Activated T-helper 17 cell treated with anti-CD3 and anti-CD28 coated beads, Interleukin-2, amount 50 U/mL, for 72 hours (primary cell): ENCODE results near the gene FDXR. TPM values are rescaled to one million over a fixed set of nuclear protein-coding genes. Genes with fewer than 3 reads are reported as not detected.

Experiments
- ATAC-seq: fragments of 150-1000 bp; cut with Tn5 transposase; replicated peaks from 2 replicates; pipeline ENCODE4 v1.10.0; 2021; ENCODE audit warnings: mild to moderate bottlenecking, moderate library complexity
- H3K27ac Mint-ChIP-seq: one replicate; pipeline ENCODE4 v1.8.0; 2022; ENCODE audit warnings: mixed read lengths
- H3K27me3 Mint-ChIP-seq: one replicate; pipeline ENCODE4 v1.8.0; 2022; ENCODE audit warnings: mixed read lengths
- H3K36me3 Mint-ChIP-seq: one replicate; pipeline ENCODE4 v1.8.0; 2022; ENCODE audit warnings: low read depth, mild to moderate bottlenecking, mixed read lengths
- H3K4me1 Mint-ChIP-seq: one replicate; pipeline ENCODE4 v1.8.0; 2022; ENCODE audit warnings: mixed read lengths
- H3K4me3 Mint-ChIP-seq: one replicate; pipeline ENCODE4 v1.8.0; 2022; ENCODE audit warnings: mild to moderate bottlenecking, mixed read lengths
- H3K9me3 Mint-ChIP-seq: one replicate; pipeline ENCODE4 v1.8.0; 2022; ENCODE audit warnings: mixed read lengths
- total RNA-seq, 2 donors: library from RNA; stranded (reverse); gene quantifications; one replicate each; pipeline ENCODE4 v1.2.3, GENCODE V29; 2022

Gene FDXR
- total RNA-seq, 2 donors from 2014 or later, result 56.7 to 58.4 TPM

GRCh38 chr17:74831444-74832146, 41.2 kb downstream of the FDXR start:
- peaks cover 3% of the 10 kb centered on the region for H3K4me1 Mint-ChIP-seq
- H3K9me3 Mint-ChIP-seq, result no peaks in the 10 kb centered on the region
- no peaks in the 10 kb centered on the region for H3K27me3 Mint-ChIP-seq
- H3K4me3 Mint-ChIP-seq, result no peak overlapping the region
- peaks cover 12% of the 10 kb centered on the region for H3K36me3 Mint-ChIP-seq
- no peak overlapping the region for H3K27ac Mint-ChIP-seq
- no peak for ATAC-seq

GRCh38 chr17:74830861-74831260, 41.9 kb downstream of the FDXR start:
- peaks cover 5% of the 10 kb centered on the region for H3K36me3 Mint-ChIP-seq
- no peak overlapping the region for H3K4me3 Mint-ChIP-seq
- ATAC-seq, result no peak
- no peaks in the 10 kb centered on the region for H3K27me3 Mint-ChIP-seq
- no peak overlapping the region for H3K27ac Mint-ChIP-seq
- peaks cover under 1% of the 10 kb centered on the region for H3K4me1 Mint-ChIP-seq
- H3K9me3 Mint-ChIP-seq, result no peaks in the 10 kb centered on the region

DNA sequence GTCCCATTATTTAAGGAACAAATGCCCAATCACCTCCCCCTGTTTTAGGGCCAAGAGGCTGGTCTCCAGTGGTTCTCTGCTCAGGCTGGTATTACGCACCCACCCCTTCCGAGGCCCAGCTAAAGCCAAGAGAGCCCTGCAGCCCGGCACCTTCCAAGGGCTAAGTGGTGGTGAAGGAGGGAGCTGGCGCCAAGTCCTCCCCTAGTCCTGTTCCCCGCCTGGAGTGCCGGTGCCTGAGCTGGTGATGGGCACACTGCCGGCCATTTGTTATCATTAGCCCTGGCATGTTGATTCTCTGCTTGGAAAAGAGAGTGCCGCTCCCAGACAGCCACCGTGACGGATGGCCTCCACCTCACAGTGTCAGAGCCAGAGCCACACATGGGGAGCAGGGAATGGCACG, 45.0 kb downstream of the FDXR start:
- H3K27me3 Mint-ChIP-seq, result no peaks in the 10 kb centered on the region
- H3K36me3 Mint-ChIP-seq, result no peaks in the 10 kb centered on the region
- no peaks in the 10 kb centered on the region for H3K4me1 Mint-ChIP-seq
- H3K4me3 Mint-ChIP-seq, result no peak overlapping the region
- no peak for ATAC-seq
- H3K27ac Mint-ChIP-seq, result no peak overlapping the region
- H3K9me3 Mint-ChIP-seq, result no peaks in the 10 kb centered on the region

DNA sequence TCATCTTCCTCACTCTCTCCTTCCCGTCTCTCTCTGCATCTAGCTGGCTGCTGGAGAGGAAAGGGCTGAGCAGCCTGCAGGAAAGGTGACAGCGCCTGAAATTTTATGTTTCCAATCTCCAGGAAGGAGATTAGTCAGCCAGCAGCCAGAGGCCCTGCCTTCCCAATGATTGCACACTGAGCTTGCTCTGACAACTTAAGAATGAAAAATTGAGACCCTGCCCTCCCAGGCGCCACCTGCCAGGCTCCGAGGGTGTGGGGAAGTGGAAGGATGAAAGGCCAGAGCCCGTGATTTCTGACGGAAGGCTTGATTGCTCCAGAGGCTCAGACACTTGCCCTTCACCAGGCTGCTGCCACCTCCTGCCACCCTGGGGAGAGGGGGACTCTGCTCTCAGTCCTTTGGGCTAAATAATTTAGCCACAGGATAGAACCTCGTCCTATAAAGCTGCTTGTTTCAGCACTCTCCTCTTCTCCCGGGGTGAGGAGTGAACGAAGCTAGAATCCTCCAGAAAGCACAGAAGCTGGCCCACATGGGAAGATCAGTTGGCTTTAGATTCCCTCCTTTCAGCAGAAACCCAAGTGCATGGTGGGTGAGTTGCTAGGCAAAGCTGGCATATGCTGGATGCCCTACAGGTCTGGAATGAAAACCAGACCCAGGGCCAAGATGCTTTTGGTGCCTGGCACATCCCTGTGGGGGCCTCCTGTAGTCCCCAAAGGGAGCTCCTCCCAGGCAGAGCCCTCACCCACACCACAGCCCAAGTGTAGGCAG, 46.7 kb downstream of the FDXR start:
- H3K27me3 Mint-ChIP-seq, result no peaks in the 10 kb centered on the region
- peaks cover 7% of the 10 kb centered on the region for H3K36me3 Mint-ChIP-seq
- H3K4me1 Mint-ChIP-seq, result no peaks in the 10 kb centered on the region
- no peak overlapping the region for H3K27ac Mint-ChIP-seq
- no peaks in the 10 kb centered on the region for H3K9me3 Mint-ChIP-seq
- no peak overlapping the region for H3K4me3 Mint-ChIP-seq
- no peak for ATAC-seq

GRCh38 chr17:74824961-74825627, 47.7 kb downstream of the FDXR start:
- Mint-ChIP-seq H3K27me3 (no peaks in the 10 kb centered on the region), H3K9me3 (no peaks in the 10 kb centered on the region), H3K4me1 (no peaks in the 10 kb centered on the region), H3K27ac (no peak overlapping the region), H3K36me3 (peaks cover 14% of the 10 kb centered on the region), H3K4me3 (no peak overlapping the region)
- no peak for ATAC-seq

GRCh38 chr17:74822939-74823367, 49.8 kb downstream of the FDXR start:
- ATAC-seq, result no peak
- peaks cover 29% of the 10 kb centered on the region for H3K36me3 Mint-ChIP-seq

DNA sequence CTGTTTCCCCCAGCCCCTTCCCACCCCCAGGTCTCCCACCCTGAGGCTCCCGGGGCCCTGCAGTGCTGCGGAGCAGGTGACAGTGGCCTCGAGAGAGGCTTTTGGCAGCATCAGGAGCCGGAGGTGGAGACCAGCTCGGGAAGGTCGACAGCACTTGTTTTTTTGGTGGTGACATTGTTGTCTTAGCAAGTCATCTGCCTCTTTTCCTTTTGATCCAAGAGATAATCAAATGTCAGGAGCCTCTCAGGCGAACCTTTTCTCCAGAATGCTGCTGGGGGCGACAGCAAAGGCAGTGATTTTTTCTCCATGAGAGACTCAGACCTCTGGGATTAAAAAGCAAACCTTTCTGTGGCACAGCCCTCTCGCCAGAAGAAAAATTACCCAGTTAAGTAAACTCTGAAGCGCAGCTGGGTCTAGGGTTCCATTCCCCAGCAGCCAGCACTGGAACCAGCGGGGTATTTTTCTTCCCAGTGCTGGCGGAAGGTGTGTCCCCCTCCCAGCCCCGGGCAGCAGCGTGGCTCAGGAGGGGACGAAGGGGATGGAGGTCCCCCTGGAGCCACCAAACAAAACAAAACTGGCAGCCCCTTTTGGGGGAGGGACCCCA, 50.4 kb downstream of the FDXR start:
- no peak overlapping the region for H3K27ac Mint-ChIP-seq
- no peaks in the 10 kb centered on the region for H3K4me1 Mint-ChIP-seq
- no peaks in the 10 kb centered on the region for H3K9me3 Mint-ChIP-seq
- ATAC-seq, result no peak
- H3K27me3 Mint-ChIP-seq, result no peaks in the 10 kb centered on the region
- H3K4me3 Mint-ChIP-seq, result no peak overlapping the region
- peaks cover 32% of the 10 kb centered on the region for H3K36me3 Mint-ChIP-seq

More at GRCh38 chr17:74822939-74823367, 49.8 kb downstream of the FDXR start:
- Mint-ChIP-seq H3K9me3 (no peaks in the 10 kb centered on the region), H3K27me3 (no peaks in the 10 kb centered on the region), H3K27ac (no peak overlapping the region), H3K4me1 (no peaks in the 10 kb centered on the region), H3K4me3 (no peak overlapping the region)

GRCh38 chr17:74821655-74822334, 51.0 kb downstream of the FDXR start:
- H3K4me3 Mint-ChIP-seq, result no peak overlapping the region
- no peaks in the 10 kb centered on the region for H3K9me3 Mint-ChIP-seq
- H3K36me3 Mint-ChIP-seq, result peaks cover 39% of the 10 kb centered on the region
- no peaks in the 10 kb centered on the region for H3K27me3 Mint-ChIP-seq
- ATAC-seq, result no peak
- H3K27ac Mint-ChIP-seq, result no peak overlapping the region
- H3K4me1 Mint-ChIP-seq, result no peaks in the 10 kb centered on the region

DNA sequence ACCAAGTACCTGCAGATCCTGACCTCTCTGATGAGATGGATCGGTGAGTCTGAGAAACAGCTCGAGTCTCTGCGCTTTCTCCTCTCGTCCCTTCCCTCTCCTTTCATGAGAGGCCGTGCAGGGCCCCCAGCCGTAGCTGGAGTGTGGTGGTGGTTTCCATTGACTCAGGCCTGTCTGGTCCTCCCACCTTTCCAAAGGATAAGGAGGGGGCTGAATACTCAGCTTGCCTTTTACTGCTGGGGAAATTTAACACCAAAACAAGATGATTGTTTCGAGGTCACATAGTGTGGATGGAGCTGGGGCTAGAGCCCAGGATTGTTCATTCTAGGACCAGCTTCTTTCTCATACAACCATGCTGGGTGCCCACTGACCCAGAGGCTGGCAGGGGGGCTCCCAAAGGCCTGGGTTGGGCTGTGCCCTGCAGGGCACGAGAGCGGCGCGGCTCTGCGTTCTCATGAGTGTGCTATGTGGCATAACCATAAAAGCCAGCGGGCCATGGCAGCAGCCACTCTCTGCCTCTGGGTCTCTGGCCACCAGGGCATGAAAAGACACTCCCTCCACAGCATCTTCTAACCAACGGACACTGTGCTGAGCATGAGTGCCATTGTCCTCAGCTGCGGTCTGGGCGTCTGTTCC, 52.9 kb downstream of the FDXR start:
- no peaks in the 10 kb centered on the region for H3K9me3 Mint-ChIP-seq
- no peak overlapping the region for H3K4me3 Mint-ChIP-seq
- H3K27me3 Mint-ChIP-seq, result no peaks in the 10 kb centered on the region
- H3K36me3 Mint-ChIP-seq, result peaks cover 52% of the 10 kb centered on the region
- ATAC-seq, result no peak
- H3K4me1 Mint-ChIP-seq, result no peaks in the 10 kb centered on the region
- no peak overlapping the region for H3K27ac Mint-ChIP-seq

DNA sequence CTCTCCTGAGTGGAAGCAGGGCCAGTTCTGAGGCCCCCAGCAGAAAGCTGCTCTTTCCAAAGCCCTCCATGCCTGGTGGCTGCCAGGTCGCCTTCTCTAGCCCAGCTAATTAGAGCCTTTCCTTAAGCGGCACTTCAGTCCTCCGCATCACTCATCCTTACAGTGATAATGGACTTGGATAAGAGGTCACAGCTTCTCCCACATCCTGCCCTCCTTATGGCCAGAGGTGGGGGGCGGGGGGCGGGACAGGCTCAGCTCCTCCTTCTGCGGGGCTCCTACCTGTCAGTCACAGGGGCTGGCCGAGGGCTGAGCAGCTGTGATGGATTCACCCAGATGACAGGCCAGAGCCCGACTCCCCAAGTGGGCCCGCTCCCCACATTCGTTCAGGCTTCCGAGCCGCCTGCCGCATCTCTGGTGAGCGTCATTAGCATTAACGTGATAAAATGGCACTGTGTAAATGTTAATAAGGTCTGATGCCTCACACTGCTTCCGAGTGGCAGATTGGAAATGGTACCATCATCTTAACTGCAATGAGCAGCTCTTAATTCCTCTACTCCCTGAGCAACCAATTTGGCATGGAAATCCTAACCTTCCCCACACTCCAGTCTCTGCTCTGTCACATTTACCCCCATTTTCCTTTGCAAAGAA, 54.4 kb downstream of the FDXR start:
- H3K9me3 Mint-ChIP-seq, result no peaks in the 10 kb centered on the region
- no peak for ATAC-seq
- H3K36me3 Mint-ChIP-seq, result peaks cover 60% of the 10 kb centered on the region
- peak overlapping the region; percentile 33 for H3K27ac Mint-ChIP-seq
- no peaks in the 10 kb centered on the region for H3K27me3 Mint-ChIP-seq
- H3K4me1 Mint-ChIP-seq, result no peaks in the 10 kb centered on the region
- H3K4me3 Mint-ChIP-seq, result no peak overlapping the region

- no peaks in the 10 kb centered on the region for H3K27me3 Mint-ChIP-seq
- H3K4me1 Mint-ChIP-seq, result no peaks in the 10 kb centered on the region
- peaks cover 70% of the 10 kb centered on the region for H3K36me3 Mint-ChIP-seq
- H3K27ac Mint-ChIP-seq, result no peak overlapping the region
- no peaks in the 10 kb centered on the region for H3K9me3 Mint-ChIP-seq
- no peak for ATAC-seq
- no peak overlapping the region for H3K4me3 Mint-ChIP-seq
Measured at GRCh38 chr17:74816905-74817620, 55.7 kb downstream of the FDXR start.

DNA sequence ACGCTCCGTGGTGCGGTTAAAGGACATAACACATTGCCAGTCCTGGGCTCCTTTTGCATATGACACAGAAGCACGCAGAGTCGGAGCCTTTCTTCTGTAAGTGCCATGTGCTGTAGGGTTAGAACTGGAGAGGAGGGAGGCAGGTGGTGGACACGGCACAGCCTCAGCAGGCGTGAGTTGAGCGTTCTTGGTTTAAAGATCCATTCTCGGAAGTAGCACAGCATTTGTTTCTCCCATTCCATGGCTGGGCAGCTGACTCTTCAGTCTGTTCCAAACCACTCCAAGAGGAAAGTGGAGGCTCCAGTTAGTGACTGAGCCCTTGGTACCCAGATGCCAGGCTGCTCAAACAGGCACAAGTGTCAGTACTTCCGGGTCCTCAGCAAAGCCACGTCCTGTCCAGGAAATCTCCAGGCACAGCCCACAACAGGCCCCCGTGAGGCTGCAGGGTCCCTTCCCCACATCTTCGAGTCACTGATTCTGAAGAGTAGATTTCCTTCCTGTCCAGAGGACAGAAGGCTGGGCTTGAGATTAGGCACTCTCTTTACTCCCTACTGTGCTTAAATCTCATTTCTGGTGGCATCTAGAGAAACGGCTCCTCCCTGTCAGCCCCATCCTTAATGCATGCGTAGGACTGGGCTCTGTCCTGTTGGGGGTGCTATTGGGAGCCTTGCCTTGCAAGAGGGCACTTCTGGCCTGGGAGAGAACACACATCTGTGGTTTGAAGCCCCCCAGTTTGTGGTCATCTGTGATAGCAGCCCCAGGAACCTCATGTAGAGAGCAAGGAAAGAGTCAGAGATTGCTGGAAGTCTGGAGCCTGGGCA, 57.0 kb downstream of the FDXR start:
- no peaks in the 10 kb centered on the region for H3K9me3 Mint-ChIP-seq
- H3K4me1 Mint-ChIP-seq, result no peaks in the 10 kb centered on the region
- H3K36me3 Mint-ChIP-seq, result peaks cover 68% of the 10 kb centered on the region
- no peak overlapping the region for H3K27ac Mint-ChIP-seq
- H3K27me3 Mint-ChIP-seq, result no peaks in the 10 kb centered on the region
- H3K4me3 Mint-ChIP-seq, result no peak overlapping the region
- no peak for ATAC-seq
